ENCODE results near the gene APOH. TPM values are rescaled to one million over a fixed set of nuclear protein-coding genes. Genes with fewer than 3 reads are reported as not detected.

Gene APOH
- total RNA-seq, 3 donors from 2014 or later: not detected

- no peak for TF ChIP-seq POLR2A (IDR thresholded peaks at IDR 0.05)
- DNase-seq (ENCODE audit: low spot score in 2 of 2): no peak
- Histone ChIP-seq H3K27me3 (no peaks in the 10 kb centered on the region), H3K4me1 (no peaks in the 10 kb centered on the region), H3K27ac (no peak overlapping the region), H3K4me3 (no peak overlapping the region), H3K9me3 (no peaks in the 10 kb centered on the region), H3K36me3 (no peaks in the 10 kb centered on the region)
- intact Hi-C loops (cut with DNase I; ENCODE audit: low total_unique reads): no loop called here
Observed at GRCh38 chr17:66235377-66235994, 6.3 kb upstream of the APOH start.

- H3K4me1 ChIP-seq: no peaks in the 10 kb centered on the region
- no peaks in the 10 kb centered on the region for H3K9me3 ChIP-seq
- H3K27me3 ChIP-seq: no peaks in the 10 kb centered on the region
- no peaks in the 10 kb centered on the region for H3K36me3 ChIP-seq
- H3K4me3 ChIP-seq: no peak overlapping the region
- DNase-seq (ENCODE audit: low spot score in 2 of 2): no peak
- TF ChIP-seq POLR2AphosphoS5 (IDR thresholded peaks at IDR 0.05) (no peak), POLR2A (IDR thresholded peaks at IDR 0.05) (no peak)
- TF ChIP-seq, protein P1, sequence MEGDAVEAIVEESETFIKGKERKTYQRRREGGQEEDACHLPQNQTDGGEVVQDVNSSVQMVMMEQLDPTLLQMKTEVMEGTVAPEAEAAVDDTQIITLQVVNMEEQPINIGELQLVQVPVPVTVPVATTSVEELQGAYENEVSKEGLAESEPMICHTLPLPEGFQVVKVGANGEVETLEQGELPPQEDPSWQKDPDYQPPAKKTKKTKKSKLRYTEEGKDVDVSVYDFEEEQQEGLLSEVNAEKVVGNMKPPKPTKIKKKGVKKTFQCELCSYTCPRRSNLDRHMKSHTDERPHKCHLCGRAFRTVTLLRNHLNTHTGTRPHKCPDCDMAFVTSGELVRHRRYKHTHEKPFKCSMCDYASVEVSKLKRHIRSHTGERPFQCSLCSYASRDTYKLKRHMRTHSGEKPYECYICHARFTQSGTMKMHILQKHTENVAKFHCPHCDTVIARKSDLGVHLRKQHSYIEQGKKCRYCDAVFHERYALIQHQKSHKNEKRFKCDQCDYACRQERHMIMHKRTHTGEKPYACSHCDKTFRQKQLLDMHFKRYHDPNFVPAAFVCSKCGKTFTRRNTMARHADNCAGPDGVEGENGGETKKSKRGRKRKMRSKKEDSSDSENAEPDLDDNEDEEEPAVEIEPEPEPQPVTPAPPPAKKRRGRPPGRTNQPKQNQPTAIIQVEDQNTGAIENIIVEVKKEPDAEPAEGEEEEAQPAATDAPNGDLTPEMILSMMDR (IDR thresholded peaks at IDR 0.05): no peak
- H3K27ac ChIP-seq: no peak overlapping the region
- intact Hi-C loops (cut with DNase I; ENCODE audit: low total_unique reads): no loop called here
Observed at GRCh38 chr17:66234611-66235010, 5.4 kb upstream of the APOH start.

DNA sequence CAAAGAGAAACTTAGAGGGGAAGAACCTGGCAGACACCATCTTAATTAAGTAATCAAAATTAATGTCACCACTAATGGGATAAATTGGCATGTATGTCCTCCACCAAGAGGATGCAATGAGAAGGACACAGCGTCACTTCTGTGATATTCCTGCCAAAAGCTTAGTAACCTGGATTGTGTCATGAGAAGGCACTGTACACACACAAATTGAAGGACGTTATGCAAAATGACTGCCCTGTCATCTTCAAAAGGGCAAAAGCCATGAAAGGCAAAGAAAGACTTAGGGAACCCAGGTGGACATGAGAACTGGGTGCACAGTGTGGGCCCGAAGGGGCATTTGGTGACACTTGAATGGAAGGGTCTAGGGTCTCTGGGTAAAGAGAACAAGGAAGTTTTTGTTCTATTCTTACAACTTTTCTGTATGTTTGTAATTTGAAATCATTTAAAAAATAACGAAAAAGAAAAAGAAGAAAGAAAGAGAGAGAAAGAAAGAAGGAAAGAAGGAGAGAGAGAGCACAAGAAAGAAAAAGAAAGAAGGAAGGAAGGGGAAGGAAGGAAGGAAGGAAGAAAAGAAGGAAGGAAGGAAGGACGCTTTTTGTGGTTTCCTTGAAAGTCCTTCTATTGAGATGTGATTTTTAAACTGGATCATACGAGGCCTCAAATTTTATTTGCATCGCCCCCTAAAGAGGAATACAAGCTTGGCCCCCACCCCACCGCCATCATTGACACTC is 4.0 kb upstream of the APOH start:
- no peak overlapping the region for H3K4me3 ChIP-seq
- H3K27ac ChIP-seq: no peak overlapping the region
- no peak for DNase-seq (ENCODE audit: low spot score in 2 of 2)
- no peaks in the 10 kb centered on the region for H3K4me1 ChIP-seq
- H3K9me3 ChIP-seq: no peaks in the 10 kb centered on the region
- H3K36me3 ChIP-seq: no peaks in the 10 kb centered on the region
- H3K27me3 ChIP-seq: no peaks in the 10 kb centered on the region
- TF ChIP-seq POLR2AphosphoS5 (IDR thresholded peaks at IDR 0.05) (no peak), POLR2A (IDR thresholded peaks at IDR 0.05) (no peak)
- TF ChIP-seq, protein P1 (IDR thresholded peaks at IDR 0.05): no peak
- intact Hi-C loops (cut with DNase I; ENCODE audit: low total_unique reads): no loop called here

- Histone ChIP-seq H3K4me3 (no peak overlapping the region), H3K36me3 (no peaks in the 10 kb centered on the region), H3K9me3 (no peaks in the 10 kb centered on the region), H3K27ac (no peak overlapping the region), H3K4me1 (no peaks in the 10 kb centered on the region), H3K27me3 (no peaks in the 10 kb centered on the region)
- intact Hi-C loops (cut with DNase I; ENCODE audit: low total_unique reads): no loop called here
- TF ChIP-seq POLR2A (IDR thresholded peaks at IDR 0.05): no peak
- no peak for TF ChIP-seq POLR2AphosphoS5 (IDR thresholded peaks at IDR 0.05)
- TF ChIP-seq, protein P1 (IDR thresholded peaks at IDR 0.05): no peak
- no peak for DNase-seq (ENCODE audit: low spot score in 2 of 2)
Observed at GRCh38 chr17:66230922-66231591, 1.8 kb upstream of the APOH start.

- H3K9me3 ChIP-seq: no peaks in the 10 kb centered on the region
- intact Hi-C loops (cut with DNase I; ENCODE audit: low total_unique reads): loop anchor here (10.0 kb wide), 1 partner anchor 575 kb away; no protein-coding TSS in a partner anchor
- H3K4me1 ChIP-seq: no peaks in the 10 kb centered on the region
- H3K36me3 ChIP-seq: no peaks in the 10 kb centered on the region
- TF ChIP-seq, protein P1 (IDR thresholded peaks at IDR 0.05): no peak
- TF ChIP-seq POLR2A (IDR thresholded peaks at IDR 0.05): no peak
- TF ChIP-seq POLR2AphosphoS5 (IDR thresholded peaks at IDR 0.05): no peak
- H3K27me3 ChIP-seq: no peaks in the 10 kb centered on the region
- DNase-seq (ENCODE audit: low spot score in 2 of 2): no peak
- no peak overlapping the region for H3K4me3 ChIP-seq
- no peak overlapping the region for H3K27ac ChIP-seq
Observed at GRCh38 chr17:66229783-66230538, 746 bp upstream of the APOH start.
